HepG2 (cell line): Measurements from ENCODE around the gene FBXW8. TPM values are rescaled to one million over a fixed set of nuclear protein-coding genes. Genes with fewer than 3 reads are reported as not detected.

Source experiments
- DNMT1 ChIP-seq: sonication (generic); formaldehyde crosslinking; IDR thresholded peaks from 2 replicates; pipeline ENCODE4 v1.5.1; 2020; ENCODE audit warnings: mild to moderate bottlenecking, missing genetic modification reagents
- ETV5 ChIP-seq: IDR thresholded peaks from 2 replicates; pipeline ENCODE4 v1.6.1; 2018; ENCODE audit warnings: missing biosample characterization, missing genetic modification reagents, inconsistent platforms, borderline replicate concordance
- HMGXB3 ChIP-seq: sonication (generic); formaldehyde crosslinking; IDR thresholded peaks from 2 replicates; pipeline ENCODE4 v1.4.0; 2020; ENCODE audit warnings: missing genetic modification reagents, borderline replicate concordance
- HNF4A ChIP-seq: sonication (generic); formaldehyde crosslinking; IDR thresholded peaks from 2 replicates; pipeline ENCODE4 v1.4.0; 2020; ENCODE audit warnings: missing genetic modification reagents
- KLF9 ChIP-seq: IDR thresholded peaks from 2 replicates; pipeline ENCODE4 v1.6.1; 2016; ENCODE audit warnings: low read depth
- MAX ChIP-seq: IDR thresholded peaks from 2 replicates; pipeline ENCODE4 v1.6.1; 2012; ENCODE audit warnings: inconsistent platforms
- MLXIP ChIP-seq: sonication (generic); formaldehyde crosslinking; IDR thresholded peaks from 2 replicates; pipeline ENCODE4 v1.9.0; 2021; ENCODE audit warnings: missing genetic modification reagents, borderline replicate concordance
- MXI1 ChIP-seq: IDR thresholded peaks from 3 replicates; pipeline ENCODE4 v1.6.1; 2012; ENCODE audit warnings: low read depth, low read length, inconsistent platforms, borderline replicate concordance
- NONO ChIP-seq, 2 experiments: fragments of 450-650 bp in 1 of 2; sonication (generic) in 1 of 2; formaldehyde crosslinking in 1 of 2; IDR thresholded peaks in 1 of 2; conservative IDR thresholded peaks in 1 of 2; 2 replicates each; pipeline versions ENCODE4 v1.6.1 to v1.8.0; 2017 to 2022; ENCODE audit warnings: mild to moderate bottlenecking in 1 of 2, missing genetic modification reagents in 1 of 2, moderate library complexity in 1 of 2
- SNAI1 ChIP-seq: sonication (generic); formaldehyde crosslinking; IDR thresholded peaks from 2 replicates; pipeline ENCODE4 v1.5.0; 2020; ENCODE audit warnings: mild to moderate bottlenecking, missing genetic modification reagents, borderline replicate concordance
- TFDP1 ChIP-seq: IDR thresholded peaks from 2 replicates; pipeline ENCODE4 v1.6.1; 2016; ENCODE audit warnings: missing compliant biosample characterization, missing genetic modification reagents, borderline replicate concordance
- THAP7 ChIP-seq: sonication (generic); formaldehyde crosslinking; IDR thresholded peaks from 2 replicates; pipeline ENCODE4 v1.8.1; 2023; ENCODE audit warnings: mild to moderate bottlenecking, missing genetic modification reagents
- ZBTB1 ChIP-seq: sonication (generic); formaldehyde crosslinking; IDR thresholded peaks from 2 replicates; pipeline ENCODE4 v1.4.0; 2020; ENCODE audit warnings: missing genetic modification reagents, borderline replicate concordance
- ZBTB8A ChIP-seq: sonication (generic); formaldehyde crosslinking; IDR thresholded peaks from 2 replicates; pipeline ENCODE4 v1.4.0; 2020; ENCODE audit warnings: mild to moderate bottlenecking, low read depth, missing genetic modification reagents, borderline replicate concordance
- ZNF317 ChIP-seq: sonication (generic); formaldehyde crosslinking; IDR thresholded peaks from 2 replicates; pipeline ENCODE4 v1.5.0; 2020; ENCODE audit warnings: mild to moderate bottlenecking, missing genetic modification reagents
- ZNF326 ChIP-seq: sonication (generic); formaldehyde crosslinking; IDR thresholded peaks from 2 replicates; pipeline ENCODE4 v1.4.0; 2020; ENCODE audit warnings: missing genetic modification reagents, borderline replicate concordance
- ZNF350 ChIP-seq: sonication (generic); formaldehyde crosslinking; IDR thresholded peaks from 2 replicates; pipeline ENCODE4 v1.4.0; 2020; ENCODE audit warnings: mild to moderate bottlenecking, low read depth, missing genetic modification reagents, borderline replicate concordance
- ZNF883 ChIP-seq: sonication (generic); formaldehyde crosslinking; IDR thresholded peaks from 2 replicates; pipeline ENCODE4 v1.5.1; 2020; ENCODE audit warnings: mild to moderate bottlenecking, missing genetic modification reagents; ENCODE audit errors: not compliant biosample characterization
- polyA plus RNA-seq, 8 experiments: library from polyadenylated mRNA; depleted of rRNA in 3 of 8; stranded (reverse) in 7 of 8; unstranded in 1 of 8; fragments of >200 nt; fragmentation: Illumina TruSeq in 4 of 8; extraction: Trizol in 4 of 8; gene quantifications; 2 replicates each; pipeline versions ENCODE4 v1.2.1 to v1.2.3, GENCODE V29; 2011 to 2016; ENCODE audit warnings: low read depth in 4 of 8, missing spikeins in 1 of 8, mixed read lengths in 1 of 8; ENCODE audit not compliant: insufficient read depth in 1 of 8
- total RNA-seq, 5 experiments: library from RNA; depleted of rRNA; stranded (reverse); fragments of >200 nt; fragmentation: Illumina TruSeq; extraction: Trizol; gene quantifications; 2 replicates each; pipeline ENCODE4 v1.2.3, GENCODE V29; 2016; ENCODE audit warnings: low read depth in 1 of 5

Gene FBXW8
- total and polyA plus RNA-seq, 2 of the 13 experiments (the other 11 are each of a cell fraction or from before 2014, with no cell fraction given), result 5.1 to 5.9 TPM

GRCh38 chr12:116910645-116911451, at the start of gene FBXW8 (continued):
- no peak for TF ChIP-seq ZNF326 (CRISPR knock-in tag)
- TF ChIP-seq MAX, result peak; percentile 99
- peak; percentile 35 for TF ChIP-seq ZNF883 (CRISPR knock-in tag)
- TF ChIP-seq DNMT1 (CRISPR knock-in tag), result 0 out of 2 replicates have a peak, but pooled peaks have one; percentile 29
- peak; percentile 96 for TF ChIP-seq MXI1
- TF ChIP-seq ZNF317 (CRISPR knock-in tag), result no peak
- TF ChIP-seq KLF9 (CRISPR knock-in tag), result peak; percentile 98
- no peak for TF ChIP-seq SNAI1 (CRISPR knock-in tag)
- peak; percentile 45; the same call in 1 of the 2 replicates for TF ChIP-seq ZBTB1
- no peak for TF ChIP-seq ZBTB8A (CRISPR knock-in tag)
- peak; percentile 79; the same call in 1 of the 2 replicates for TF ChIP-seq ETV5 (CRISPR knock-in tag)
- peak; percentile 76; the same call in 1 of the 2 replicates for TF ChIP-seq THAP7 (CRISPR knock-in tag)
- TF ChIP-seq ZNF350 (CRISPR knock-in tag), result no peak
- TF ChIP-seq MLXIP (CRISPR knock-in tag), result no peak
- peak; percentile 83; the same call in 1 of the 2 replicates for TF ChIP-seq TFDP1 (CRISPR knock-in tag)
- no peak for TF ChIP-seq NONO (IDR thresholded peaks at IDR 0.05)
- peak; percentile 91 for TF ChIP-seq NONO (CRISPR knock-in tag; conservative IDR thresholded peaks at IDR 0.05)
- no peak; the same call in 1 of the 2 replicates for TF ChIP-seq HNF4A (CRISPR knock-in tag)
- TF ChIP-seq HMGXB3 (CRISPR knock-in tag), result no peak
